Pons (tissue), 1 donor: ENCODE data around the gene RAB17.
A peak's percentile ranks its signal among the peaks of the same experiment; 100 is the strongest.

Experiments
- DNase-seq: peaks from one replicate; pipeline ENCODE4 v3.0.0-alpha.2; 2016; ENCODE audit warnings: low spot score

Gene RAB17

DNA sequence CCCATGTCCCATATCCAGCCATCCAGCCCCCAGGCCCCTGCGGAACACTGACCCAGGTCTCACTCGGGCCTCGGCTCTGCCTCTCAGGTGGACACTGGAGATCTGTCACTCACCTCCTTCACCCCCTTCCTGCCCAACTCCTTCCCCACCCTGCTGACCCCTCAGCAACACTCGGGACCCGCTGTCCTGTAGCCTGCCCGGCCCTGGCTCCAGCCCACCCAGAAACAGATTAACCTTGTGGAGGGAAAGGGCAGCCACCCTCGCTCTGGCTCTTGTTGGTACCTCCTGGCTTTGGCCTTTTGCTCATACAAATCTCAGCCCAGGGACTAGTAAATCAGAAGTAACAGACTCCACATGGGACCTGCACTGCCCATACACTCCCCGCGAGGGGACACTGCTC, 53.9 kb downstream of the RAB17 start:
- no peak for DNase-seq

DNA sequence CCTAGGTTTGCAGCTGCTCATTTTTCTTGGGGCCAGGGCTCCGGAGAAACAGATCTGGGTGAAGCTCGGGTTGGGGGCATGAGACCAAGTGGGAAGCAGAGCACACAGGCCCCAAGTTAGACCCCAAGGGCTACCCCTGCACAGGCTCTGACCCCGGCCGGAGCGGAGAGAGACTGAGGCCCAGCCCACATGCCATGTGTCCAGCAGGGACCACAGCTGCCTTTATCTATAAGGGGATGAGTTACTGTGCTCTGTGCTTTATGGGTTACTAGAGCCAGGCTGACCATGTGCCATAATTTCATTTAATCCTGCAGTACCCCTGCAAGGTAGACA, 54.5 kb downstream of the RAB17 start:
- DNase-seq = no peak

DNA sequence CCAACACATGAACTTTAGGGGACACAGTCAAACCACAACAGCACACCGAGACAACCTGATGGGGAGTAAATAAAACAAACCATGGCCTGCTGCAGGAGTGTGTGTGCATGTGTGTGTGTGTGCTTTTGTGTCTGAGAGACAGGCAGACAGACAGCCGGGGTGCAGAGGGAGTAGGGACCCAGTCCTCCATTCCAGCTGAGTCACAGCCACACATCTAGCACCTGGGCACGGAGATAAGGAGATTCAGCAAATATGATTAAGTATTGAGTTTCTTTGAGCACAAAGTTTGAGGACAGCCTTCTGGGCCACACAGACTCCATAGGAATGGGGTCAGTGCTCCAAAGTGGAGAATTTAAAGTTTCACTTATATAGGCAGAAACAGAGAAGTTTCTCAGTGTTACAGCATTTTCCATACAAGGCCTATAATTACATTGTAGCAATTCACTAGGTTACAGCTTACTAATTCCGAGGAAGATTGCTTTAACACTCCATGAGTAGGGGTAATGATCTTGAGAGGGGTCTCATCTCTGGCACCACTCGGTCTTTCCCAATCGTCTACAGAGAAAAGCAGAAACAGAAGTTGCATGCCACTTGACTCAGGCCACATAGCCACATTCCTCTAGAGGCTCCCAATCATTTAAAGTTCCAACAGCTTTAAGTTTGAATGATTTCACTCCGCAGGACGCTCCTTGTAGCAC, 55.0 kb downstream of the RAB17 start:
- no peak for DNase-seq

DNA sequence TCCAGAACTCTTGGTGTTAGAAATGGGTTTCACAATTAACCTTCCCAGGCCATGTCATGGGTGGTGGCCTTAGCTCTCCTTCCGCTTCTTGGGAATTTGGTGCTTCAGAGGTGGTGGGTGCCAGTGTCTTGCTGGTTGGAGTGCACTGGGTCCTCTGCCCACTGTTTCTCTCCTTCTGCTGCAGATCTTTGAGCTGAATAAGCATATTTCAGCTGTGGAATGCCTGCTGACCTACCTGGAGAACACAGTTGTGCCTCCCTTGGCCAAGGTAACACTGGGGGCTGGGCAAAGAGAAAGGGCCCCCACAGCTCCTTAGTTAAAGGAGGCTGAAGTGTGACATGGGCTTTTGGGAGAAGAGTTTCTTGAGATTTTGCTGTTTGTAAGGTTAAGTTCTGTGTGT, 56.2 kb downstream of the RAB17 start:
- DNase-seq = no peak

DNA sequence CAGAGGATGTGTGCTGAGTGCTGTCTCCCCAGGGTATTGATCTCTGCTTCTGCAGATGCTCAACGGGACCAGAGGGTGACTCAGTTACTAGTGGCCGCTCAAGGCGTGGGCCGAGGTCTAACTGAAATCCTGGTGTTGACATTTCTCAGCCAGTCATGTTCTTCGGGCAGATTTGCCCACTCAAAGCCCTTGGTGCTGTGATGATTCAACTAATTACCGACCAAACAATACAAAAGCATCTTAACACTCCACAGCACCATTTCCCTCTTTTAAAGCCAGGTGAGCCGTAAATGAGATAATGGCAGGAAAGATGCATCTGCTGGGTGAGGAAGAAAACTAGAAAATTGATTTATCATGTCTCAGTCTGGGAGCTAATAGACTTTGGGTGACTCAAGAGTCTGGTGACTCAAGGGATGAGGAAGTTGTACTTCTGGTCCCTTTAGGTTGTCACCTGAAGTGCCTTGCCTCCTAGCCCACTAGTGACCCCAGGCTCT, 56.8 kb downstream of the RAB17 start:
- DNase-seq = no peak

DNA sequence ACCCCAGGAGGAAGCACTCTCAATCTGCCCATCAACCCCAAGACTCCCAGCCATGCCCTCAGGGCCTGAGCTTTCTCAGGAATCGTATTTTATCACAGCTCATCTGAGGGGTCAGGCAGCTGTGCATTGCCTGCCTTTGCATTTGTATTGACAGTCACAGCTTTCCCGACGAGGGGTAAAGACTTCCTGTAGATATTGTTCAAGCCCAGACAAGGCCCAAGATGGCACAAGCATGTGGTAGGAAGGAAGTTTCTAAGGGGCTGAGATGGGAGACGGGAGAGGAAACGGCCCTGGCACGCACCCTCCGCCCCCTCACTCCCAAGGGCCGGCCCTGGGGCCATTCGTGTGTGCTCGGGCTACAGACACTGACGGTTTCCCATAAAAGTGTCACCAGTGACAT, 58.4 kb downstream of the RAB17 start:
- DNase-seq = no peak

DNA sequence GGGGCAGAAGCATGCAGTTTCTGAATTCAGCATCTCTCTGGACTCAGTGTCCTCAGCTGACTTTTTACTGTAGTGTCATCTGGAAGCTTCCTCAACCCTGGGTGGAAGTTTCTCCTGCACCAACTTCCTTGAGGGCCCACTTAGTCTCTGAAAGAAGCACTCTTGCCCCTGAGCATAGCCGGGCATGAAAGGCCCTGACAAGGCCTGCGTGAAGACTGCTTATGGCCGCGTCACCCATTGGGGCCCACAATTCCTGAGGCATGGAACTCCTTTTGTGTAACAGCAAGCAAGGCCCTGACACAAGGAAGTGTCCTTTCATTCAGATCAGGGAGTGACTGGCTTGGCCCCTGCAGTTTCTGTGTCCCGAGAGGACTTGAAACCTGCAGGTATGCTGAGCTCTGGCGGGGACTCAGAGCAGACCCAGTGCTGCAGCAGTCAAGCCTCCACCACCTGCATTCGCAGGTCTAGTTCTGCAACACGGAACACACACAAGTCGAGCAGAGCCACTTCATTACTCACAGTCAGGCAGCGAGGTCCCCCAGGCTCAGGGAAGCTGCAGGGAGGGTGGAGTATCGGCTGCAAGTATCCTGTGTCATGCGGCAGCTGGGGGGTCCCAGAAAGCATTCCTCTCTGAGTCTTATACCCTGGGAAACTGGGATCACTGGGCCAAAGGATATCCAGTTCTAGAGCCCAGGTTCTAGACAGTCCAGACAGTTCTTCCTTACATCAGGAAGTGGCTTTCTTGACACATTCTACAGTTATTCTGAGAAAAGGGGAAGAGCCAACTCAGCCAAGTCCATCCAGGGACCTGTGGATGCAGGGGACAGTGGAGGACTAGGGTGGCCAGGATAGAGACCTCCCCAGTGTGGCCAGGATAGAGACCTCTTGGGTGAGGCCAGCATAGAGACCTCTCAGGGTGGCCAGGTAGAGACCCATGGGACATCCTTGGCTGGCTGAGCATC, 59.8 kb downstream of the RAB17 start:
- DNase-seq = peak; percentile 37

DNA sequence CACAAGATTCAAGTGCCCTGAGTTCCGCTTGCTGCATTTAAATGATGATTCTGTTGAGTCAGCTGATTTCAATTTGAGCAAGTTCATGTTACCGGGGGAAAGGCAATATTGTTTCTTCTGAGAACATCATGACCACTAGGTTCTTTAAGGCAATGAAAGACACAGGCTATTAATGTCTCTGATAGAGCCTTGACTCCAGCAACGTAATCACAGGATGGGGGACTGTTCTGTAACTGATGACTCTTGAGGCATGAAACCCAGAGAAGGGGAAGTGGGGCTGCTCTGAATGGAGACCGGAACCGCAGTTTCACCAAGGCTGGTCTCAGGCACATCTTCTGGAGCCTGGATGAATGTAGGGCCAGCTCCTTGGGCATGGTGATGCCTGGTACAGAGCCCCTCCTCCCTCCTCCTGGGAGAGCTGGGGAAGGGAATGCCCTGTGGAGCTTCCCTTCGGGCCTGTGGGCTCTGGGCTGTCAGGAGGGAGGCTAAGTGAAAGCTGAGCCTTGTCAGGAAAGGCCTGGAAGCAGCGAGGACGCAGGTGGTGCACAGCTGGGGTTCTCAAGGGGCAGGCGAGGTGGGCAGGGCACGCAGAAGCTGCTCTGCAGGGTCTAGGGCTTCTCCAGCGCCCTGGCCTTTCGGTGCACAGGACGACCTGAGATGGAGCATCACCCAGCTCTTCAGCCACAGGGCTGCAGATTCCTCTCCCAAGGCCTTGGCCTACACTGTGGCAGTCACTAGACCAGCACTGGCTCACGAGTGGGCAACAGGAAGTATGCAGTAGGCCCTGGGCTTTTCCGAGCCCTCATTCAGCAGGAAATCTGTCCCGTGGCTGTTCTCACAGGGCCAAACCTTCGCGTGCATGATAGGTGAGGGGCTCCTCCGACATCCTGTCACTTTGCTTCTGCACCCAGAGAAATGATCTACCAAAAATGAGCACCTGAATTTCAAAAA, 60.8 kb downstream of the RAB17 start:
- DNase-seq = peak; percentile 71

DNA sequence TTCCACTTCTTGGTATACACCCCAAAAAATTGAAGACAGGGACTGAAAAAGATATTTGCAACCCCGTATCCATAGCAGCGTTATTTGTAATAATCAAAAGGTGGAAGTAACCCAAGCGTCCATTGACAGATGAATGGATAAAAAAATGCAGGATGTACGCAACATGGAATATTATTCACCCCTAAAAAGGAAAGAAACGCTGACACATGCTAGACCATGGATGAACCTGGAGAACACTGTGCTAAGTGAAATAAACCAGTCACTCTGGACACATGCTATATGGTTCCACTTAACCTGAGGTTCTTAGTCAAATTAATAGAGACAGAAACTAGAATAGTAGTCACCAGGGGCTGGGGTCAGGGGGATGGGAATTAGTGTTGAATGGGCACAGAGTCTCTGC, 62.8 kb downstream of the RAB17 start:
- no peak for DNase-seq

DNA sequence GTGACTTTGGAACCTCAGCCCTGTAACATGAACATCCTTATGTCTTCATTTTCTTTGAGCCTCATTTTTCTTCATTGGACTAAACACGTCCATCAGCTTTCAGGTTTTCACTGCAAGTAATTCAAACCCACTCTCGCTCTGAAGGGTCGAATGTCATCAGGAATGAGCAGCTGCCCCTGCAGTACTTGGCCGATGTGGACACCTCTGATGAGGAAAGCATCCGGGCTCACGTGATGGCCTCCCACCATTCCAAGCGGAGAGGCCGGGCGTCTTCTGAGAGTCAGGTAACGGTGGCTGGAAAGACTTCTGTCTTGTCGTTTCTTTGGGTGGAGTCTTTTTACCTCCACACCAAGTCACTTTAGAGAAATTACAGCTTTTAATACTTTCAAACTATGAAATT, 63.3 kb downstream of the RAB17 start:
- no peak for DNase-seq

DNA sequence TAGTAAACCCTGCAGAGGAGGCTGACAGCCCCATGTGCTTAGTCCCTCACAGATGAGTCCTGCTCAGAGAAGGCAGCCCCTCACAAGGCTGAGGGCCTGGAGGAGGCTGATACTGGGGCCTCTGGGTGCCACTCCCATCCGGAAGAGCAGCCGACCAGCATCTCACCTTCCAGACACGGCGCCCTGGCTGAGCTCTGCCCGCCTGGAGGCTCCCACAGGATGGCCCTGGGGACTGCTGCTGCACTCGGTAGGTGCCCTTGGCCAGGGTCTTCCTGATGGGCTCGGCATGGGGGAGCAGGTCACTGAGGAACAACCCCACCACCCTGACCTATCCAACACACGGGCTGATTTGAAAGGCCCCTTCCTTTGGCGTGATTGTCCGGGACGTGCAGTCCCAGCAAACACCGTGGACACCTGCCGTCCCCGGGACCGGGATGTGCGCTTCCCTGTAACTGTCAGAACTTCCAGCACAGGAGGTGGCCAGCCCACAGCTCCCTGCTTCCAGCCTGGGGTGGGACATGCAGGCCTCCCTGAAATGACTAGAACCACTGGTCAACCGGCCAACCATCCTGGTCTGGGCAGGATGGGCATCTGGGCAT, 64.9 kb downstream of the RAB17 start:
- no peak for DNase-seq

DNA sequence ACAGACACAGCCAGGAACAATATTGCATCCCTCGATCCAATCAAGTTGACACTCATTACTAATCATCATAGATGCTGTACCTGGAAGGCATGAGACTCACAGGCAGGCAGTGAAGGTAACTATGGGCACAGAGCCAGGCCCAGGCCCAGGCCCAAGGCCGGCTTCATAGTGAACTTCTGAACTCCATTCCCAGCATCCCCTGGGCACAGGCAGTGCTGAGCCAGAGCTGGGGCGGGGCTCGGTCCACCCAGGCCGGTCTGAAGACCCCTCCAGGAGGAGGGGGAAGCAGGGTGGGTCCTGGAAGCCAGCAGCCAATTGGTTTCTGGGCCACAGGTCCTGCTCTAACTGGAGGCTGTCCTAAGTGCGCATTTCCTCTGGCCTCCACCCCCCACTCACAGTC, 65.9 kb downstream of the RAB17 start:
- DNase-seq = no peak
